Activated CD8-positive, alpha-beta memory T cell treated with anti-CD3 and anti-CD28 coated beads, Interleukin-2, amount 50 U/mL, for 24 hours (primary cell): ENCODE measurements around the gene SCAMP1.
"Not testable (repeated sequence)": the region's sequence is repeated elsewhere in the genome, so short reads cannot be mapped to it uniquely, and the experiment has no call there.

Source experiments
- DNase-seq: peaks from one replicate; pipeline ENCODE4 v3.0.0-alpha.2; 2020; ENCODE audit errors: extremely low read depth

Gene SCAMP1

DNA sequence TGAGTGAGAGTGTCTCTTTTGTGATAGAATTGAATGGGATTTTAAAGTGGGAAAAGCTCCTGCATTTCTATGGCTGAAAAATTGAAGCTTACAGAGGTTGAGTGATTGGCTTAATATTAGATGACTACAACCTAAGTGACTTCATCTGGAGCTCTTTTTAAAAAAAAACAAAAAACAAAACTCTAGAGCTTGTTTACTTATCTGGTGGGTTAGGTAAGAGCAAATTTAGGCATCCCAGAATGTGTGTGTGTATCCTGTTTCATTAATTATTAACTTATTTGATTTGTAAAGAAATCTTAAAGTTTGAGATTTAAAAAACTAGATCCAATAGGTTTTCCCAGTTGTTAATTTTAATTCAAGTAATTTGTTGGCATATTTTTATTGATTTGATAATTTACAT is 60.1 kb downstream of the SCAMP1 start:
- no peak for DNase-seq

DNA sequence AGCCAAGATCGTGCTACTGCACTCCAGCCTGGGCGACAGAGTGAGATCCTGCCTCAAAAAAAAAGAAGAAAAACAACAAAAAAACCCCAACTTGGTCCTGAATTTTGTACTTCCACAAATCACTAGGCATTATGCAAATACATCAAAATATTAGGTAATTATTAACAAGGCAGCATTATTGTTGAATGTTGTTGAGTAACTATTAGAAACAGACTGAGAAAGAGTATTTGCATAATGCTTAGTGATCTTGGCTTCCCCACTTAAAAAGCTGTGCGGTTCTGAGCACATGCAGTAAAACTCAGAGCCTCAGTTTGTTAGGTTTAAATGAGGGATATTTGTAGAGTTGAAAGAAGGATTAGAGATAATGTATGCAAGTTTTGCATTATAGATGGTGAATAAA is 64.2 kb downstream of the SCAMP1 start:
- DNase-seq, result no peak

- no peak for DNase-seq
These were observed 69.0 kb downstream of the SCAMP1 start for GRCh38 chr5:78429332-78429980.

- DNase-seq, result no peak
These were observed 70.4 kb downstream of the SCAMP1 start for GRCh38 chr5:78430866-78431265.

- DNase-seq, result no peak
These were observed 73.6 kb downstream of the SCAMP1 start for GRCh38 chr5:78433972-78434371.

GRCh38 chr5:78447775-78448424 is 87.5 kb downstream of the SCAMP1 start:
- no peak for DNase-seq

- no peak for DNase-seq
These were observed 88.7 kb downstream of the SCAMP1 start for GRCh38 chr5:78449103-78449502.

- DNase-seq, result not testable (repeated sequence)
These were observed 97.1 kb downstream of the SCAMP1 start for GRCh38 chr5:78457507-78457906.

GRCh38 chr5:78458843-78459242 is 98.4 kb downstream of the SCAMP1 start:
- DNase-seq, result no peak

- DNase-seq, result no peak
These were observed 106.7 kb downstream of the SCAMP1 start for GRCh38 chr5:78467140-78467539.

GRCh38 chr5:78467752-78468357 is 107.4 kb downstream of the SCAMP1 start:
- no peak for DNase-seq

DNA sequence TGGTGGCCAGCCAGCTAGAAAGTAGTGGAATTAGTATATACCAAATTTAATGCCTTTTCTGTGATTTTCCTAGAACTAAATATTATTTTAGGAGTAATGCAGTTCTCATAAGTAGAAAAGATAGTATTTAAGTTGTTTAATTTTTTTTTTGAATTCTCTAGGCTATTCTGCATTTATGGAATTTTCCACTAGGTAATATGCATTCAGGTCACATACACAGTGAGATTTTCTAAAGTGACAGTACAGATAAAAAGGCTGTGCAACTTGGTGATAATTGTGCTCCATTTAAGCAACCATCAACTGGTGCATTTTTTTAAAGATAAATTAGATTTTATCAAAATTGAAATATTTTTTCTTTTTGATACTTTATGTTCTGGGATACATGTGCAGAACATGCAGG is 111.5 kb downstream of the SCAMP1 start:
- DNase-seq, result no peak

GRCh38 chr5:78472469-78473106 is 112.2 kb downstream of the SCAMP1 start:
- no peak for DNase-seq

DNA sequence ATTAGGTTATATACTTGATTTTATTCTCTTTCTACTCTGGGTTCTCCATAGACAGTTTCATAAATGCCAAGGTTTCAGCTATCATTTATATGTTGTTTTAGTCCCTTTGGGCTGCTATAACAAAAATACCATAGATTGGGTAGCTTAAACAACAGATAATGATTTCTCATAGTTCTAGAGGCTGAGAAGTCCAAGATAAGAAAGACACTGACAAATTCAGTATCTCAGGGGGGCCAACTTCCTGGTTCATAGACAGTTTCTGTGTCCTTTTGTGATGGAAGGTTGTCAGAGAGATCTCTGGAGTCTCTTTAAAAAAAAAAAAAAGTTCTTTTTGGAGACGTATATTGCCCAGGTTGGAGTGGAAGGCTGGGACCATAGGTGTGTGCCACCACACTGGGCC is 113.3 kb downstream of the SCAMP1 start:
- DNase-seq, result no peak

- no peak for DNase-seq
These were observed 115.0 kb downstream of the SCAMP1 start for GRCh38 chr5:78475370-78475769.

- DNase-seq, result no peak
These were observed 116.4 kb downstream of the SCAMP1 start for GRCh38 chr5:78476795-78477194.

GRCh38 chr5:78482948-78483347 is 122.5 kb downstream of the SCAMP1 start:
- DNase-seq, result no peak

DNA sequence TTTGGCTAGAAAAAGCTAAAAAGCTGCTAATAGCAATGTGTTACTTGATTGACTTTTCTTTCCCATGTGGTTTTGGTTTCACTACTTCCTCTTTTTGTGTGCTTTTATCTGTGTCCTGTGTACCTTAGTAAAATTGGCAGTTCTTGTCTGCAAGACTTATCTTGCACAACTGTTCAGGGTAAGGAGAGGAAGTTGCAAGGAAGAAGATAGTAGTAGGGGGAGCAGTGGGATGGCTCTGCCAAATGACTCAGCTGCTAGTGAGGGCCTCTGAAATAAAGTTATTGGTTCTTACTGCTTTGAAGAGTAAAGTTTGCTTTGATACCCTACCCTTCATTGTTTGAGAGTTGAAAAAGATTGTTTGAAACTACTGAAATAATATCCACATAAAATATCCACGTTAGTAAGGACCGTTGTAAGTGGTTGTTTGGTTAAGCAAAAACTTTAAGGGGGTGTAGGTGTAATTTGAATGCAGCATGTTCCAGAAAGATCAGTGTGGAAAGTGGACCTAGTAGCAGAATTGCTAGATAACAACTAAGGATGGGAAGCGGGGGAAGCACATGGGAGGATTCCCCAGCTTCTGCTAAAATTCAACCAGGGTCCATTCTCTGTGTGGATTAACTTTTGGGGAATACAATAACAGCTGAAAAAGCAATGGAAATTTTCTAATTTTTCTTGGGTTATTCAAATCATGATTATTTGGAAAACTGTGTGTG is 123.5 kb downstream of the SCAMP1 start:
- DNase-seq, result no peak

DNA sequence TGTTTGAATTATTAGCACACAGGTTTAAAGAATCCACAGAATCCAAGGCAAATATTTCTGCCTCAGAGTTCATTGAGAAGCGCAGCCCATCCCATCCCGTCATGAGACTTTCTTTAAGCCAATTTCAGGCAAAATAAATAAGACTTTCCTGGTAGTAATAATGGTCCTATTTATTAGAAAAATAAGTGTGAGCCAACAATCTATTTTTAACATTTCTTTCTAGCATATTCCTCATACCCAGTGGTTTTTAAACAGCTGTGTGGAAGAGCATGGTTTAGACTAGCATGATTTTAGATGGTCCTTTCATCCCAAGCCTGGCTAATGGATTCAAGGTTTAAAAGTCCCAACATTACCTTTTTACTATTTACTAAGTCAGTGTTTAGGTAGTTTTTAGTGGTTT is 125.8 kb downstream of the SCAMP1 start:
- no peak for DNase-seq

DNA sequence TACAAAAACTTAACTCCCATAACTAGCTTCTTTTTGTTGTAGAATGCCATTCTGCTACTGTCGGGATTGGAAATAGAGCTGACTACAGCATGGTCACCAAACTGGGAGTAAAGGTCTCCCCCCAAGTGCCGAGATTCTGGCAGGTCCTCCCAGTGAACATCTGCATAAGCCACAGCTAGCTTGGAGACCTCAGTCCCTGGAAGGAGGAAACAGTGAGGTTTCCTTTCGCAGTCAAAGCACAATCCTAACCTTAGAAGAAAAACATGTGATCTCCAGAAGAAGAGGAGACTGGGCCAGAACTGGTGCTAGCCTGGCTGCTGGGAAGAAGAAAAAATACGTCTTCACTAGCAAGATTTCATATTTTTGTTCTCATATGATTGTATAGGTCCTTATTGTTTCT is 127.4 kb downstream of the SCAMP1 start:
- DNase-seq, result no peak

GRCh38 chr5:78490709-78491485 is 130.5 kb downstream of the SCAMP1 start:
- no peak for DNase-seq
